ENCODE results near the gene PROCA1. TPM values are rescaled to one million over a fixed set of nuclear protein-coding genes. Genes with fewer than 3 reads are reported as not detected.

PROCA1 gene, protein sequence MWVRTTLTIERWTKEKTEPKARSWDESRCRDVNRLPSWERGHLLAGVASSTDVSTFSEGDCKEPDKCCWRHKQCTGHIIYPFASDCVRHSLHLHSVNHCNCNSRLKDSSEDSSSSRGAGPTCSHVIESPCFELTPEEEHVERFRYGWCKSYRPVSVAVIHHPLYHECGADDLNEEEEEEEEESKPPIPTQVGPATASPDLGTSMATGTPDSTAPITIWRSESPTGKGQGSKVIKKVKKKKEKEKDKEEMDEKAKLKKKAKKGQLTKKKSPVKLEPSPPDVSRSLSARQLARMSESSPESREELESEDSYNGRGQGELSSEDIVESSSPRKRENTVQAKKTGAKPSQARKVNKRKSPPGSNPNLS
- total RNA-seq: 0.24 and 0.64 TPM in 2 replicates

DNA sequence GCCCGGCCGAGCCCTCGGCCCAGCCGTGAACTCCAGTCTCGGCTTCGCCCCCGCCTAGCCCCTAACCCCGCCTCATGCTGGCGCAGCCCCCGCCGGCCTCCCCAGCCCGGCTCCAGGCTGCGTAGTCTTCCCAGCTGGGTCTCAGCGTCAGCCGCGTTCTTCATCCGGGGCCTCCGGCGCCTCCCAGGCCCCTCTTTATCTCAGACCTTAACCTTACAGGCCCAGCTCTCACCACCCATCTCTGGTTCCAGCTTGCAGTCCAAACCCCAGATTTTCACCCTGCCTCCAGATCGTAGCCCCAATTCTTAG, at the start of gene PROCA1:
PROCA1 (minus strand) TSS at position 166 of the 309 bp plus-strand sequence. CDS start 228 bp downstream, outside the sequence.

DNA sequence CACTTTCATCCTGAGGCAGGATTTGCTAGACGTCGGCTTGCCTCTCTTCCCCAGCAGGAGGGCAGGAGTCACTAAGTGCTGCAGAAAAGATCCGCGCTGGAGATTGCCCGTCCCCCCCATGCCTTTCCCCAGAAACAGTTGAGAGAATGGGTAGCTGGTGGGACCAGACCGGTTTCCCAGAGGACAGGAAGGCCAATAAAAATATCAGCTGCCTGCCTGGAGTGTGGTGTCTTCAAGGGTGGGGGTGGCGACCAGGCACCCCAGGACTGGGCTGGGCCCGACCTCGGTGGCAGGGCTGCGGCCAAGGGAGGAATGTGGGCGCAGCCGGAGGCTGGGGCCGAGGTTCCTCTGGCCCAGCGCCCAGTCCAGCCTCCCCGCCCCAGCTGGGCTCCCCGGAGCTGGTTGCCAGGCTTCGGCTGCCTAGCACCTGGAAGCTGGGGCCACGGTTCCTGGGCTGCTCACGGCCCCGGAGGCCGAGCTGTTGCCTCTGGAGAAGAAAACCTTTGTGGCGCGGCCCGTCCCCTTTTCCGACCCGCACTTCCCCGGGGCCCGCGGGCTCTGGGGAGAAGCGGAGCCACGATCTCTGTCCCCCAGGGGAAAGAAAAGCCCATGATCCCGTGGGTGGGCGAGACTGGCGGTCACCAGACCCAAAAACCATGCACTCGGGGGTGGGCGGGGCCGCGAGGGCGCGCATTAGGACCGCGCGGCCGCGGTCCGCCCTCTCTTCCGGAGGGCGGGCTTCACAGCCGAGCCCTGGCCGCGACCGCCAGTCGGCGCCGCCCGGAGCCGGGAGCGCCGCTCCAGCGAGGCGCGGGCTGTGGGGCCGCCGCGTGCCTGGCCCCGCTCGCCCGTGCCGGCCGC, 31.8 kb upstream of the PROCA1 start, which contains the start of gene TRAF4:
TRAF4 (plus strand) TSS at position 769 of the 861 bp plus-strand sequence. CDS start 102 bp downstream, outside the sequence.

DNA sequence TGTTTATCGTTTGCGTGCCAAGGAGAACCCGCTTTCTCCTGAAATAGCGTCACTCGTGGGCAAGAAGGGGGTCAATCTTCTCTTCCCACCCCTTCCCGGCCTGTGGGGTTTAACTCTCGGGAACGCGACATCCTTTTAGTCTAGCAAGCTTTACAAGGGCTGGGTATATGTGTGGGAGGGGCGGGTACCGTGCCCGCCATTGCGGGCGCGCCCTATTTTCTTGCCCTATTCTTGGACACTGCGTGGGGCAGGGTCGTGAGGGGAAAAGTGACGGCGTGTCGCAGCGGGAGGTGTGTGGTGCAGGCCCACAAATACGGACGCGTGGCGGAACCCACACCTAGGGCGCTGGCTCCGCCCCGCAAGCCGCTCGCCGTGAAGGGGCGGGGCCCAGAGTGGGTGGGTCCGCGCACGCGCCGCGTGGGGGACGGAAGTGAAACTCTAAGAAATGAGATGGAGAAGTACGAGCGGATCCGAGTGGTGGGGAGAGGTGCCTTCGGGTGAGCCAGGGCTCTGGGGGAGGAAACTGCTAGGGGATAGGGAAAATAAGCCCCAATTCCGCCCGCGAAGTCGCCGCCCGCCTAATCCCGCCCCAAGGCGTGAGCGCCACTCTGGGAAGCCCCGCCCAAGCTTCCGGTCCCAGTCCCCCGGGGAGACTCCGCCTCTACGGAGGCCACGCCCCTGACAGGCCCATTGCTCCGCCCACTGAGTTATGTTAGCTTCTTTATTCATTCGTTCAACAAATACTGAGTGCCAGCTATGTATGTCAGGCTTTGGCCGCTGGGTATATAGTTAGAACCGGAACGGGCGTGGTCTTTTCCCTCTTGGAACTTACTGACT, 16.9 kb upstream of the PROCA1 start, which contains the start of gene NEK8:
NEK8 (plus strand) TSS at position 425 of the 837 bp plus-strand sequence; CDS start at position 451, 26 bp downstream.

DNA sequence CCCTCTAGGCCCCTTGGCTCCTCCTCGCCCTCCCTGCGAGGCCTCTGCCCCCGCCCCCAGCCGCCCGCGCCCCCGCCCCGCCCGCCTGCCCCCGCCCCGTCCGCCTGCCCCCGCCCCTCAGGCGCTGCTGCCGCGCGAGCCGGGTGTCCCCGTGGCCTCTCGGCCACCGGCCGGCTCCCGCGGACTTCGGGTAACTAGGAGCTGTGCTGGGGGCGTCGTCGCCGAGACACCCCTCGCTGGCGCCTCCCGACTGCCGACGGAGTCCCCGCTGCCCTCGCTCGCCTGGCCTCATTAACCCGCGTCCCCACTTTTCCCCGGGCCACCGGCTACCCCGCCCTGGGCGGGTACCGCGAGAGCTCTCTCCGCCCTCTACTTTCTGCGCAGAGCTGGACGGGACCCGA, 14.5 kb upstream of the PROCA1 start, which contains the start of gene TLCD1:
TLCD1 (minus strand) TSS at position 8 of the 401 bp plus-strand sequence. CDS start 136 bp downstream, outside the sequence.

DNA sequence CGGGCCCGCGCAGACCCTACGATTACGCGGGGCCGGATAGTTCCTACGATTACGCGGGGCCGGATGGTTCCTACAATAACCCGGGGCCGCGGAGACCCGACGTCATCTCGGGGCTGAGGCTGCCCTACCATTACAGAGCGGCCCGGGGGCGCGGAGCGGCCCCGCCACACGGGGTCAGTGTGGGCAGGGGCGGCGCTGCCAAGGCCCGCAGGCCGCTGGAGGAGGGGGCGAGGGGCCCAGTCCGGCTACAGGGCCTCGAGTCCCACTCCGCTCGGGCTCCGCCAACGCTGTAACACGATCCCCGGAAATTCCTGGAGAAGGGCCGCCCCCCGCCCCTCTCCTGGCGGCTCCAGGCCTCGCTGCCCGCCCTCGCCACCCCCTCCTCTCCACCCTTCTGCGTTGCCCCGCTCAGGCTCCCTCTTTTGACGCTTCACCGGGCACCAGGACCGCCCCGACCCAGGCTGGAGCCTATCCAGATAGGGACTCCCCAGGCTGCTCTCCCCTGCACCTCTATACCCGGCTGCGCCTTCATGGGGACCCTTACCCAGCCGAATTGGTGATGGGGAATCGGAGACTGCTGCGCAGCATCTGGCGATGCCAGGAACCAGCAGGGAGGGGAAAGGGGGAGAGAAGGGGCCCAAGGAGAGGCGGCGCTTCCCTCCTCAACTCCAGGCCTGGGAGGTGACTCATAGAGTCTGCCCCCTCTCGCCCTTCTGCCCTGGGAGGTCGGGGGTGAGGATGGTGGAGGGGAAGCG, 6.1 kb upstream of the PROCA1 start, which contains the start of gene RAB34:
RAB34 (minus strand) TSS at position 291 of the 755 bp plus-strand sequence. CDS start 602 bp downstream, outside the sequence.

DNA sequence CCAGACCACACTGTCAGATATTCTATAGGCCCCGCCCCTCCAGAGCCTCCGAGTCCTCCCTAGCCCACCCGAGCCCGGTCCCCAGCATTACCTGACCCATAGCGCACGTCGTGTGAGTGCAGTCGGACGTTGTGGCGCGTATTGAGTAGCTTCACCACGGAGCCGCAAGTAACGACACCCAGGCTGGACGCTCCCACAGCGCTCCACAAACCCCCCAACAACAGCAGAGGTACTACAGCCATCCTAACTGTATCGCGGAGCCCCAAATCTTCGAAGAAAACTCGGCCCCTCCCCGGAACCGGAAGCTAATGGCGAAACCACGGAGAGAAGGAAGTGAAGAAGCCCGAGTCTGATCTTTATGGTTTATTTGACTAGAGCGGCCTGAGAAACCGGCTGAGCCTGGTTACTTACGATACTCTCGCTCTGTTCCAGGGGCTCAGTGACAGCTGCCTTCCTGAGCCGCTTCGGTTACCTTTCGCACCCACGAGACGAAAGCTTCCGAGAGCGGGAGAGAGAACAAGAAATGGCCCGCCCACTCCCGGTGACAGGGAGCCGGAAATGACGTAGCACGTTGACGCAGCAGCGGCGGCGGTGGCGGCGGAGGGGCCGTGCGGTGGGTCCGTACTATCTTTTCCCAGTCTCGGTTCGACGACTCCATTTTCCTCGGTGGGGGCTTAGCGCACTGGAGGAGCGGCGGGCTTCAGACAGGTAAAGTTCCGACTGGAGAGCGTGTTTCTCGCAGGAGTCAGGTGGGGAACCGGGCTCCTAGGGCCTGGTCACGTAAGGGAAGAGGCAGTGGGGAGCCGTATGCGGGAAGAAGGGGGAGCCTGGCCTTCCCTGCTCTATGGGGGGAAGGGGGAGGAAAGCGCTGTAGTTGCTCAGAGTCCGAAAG, 49.8 kb downstream of the PROCA1 start, which contains the start of the genes SDF2 and SUPT6H:
SDF2 (minus strand) TSS at position 272 of the 892 bp plus-strand sequence; CDS start at position 242, 30 bp downstream.
SUPT6H (plus strand) TSS at position 571 of the 892 bp plus-strand sequence. CDS start 11,197 bp downstream, outside the sequence.

Other genes starting within 250 kb of the PROCA1 start
- not detected in 2 replicates for gene SLC13A2, start 238.2 kb downstream of the PROCA1 start, total RNA-seq
- 0.21 and 0.24 TPM in 2 replicates for gene FOXN1, start 205.5 kb downstream of the PROCA1 start, total RNA-seq
- 30.6 and 34.5 TPM in 2 replicates for gene UNC119, start 159.3 kb downstream of the PROCA1 start, total RNA-seq
- 45.2 and 48.4 TPM in 2 replicates for gene PIGS, start 140.4 kb downstream of the PROCA1 start, total RNA-seq
- 78.4 and 88.7 TPM in 2 replicates for gene ALDOC, start 135.0 kb downstream of the PROCA1 start, total RNA-seq
- 0.85 and 3.9 TPM in 2 replicates for gene SPAG5, start 112.9 kb downstream of the PROCA1 start, total RNA-seq
- 2.7 and 4.7 TPM in 2 replicates for gene RSKR, start 97.7 kb downstream of the PROCA1 start, total RNA-seq
- gene BLTP2, start 66.7 kb downstream of the PROCA1 start, total RNA-seq: 101 and 151 TPM in 2 replicates
- gene SDF2, start 50.0 kb downstream of the PROCA1 start, total RNA-seq: 51.1 and 56.1 TPM in 2 replicates
- gene SUPT6H, start 49.7 kb downstream of the PROCA1 start, total RNA-seq: 24.3 and 28.4 TPM in 2 replicates
- gene RAB34, start 6.0 kb upstream of the PROCA1 start, total RNA-seq: 118 and 133 TPM in 2 replicates
- gene RPL23A, start 8.1 kb upstream of the PROCA1 start, total RNA-seq: 783 and 1,374 TPM in 2 replicates
- gene TLCD1, start 14.3 kb upstream of the PROCA1 start, total RNA-seq: 9.4 and 10.6 TPM in 2 replicates
- 2.6 and 4.1 TPM in 2 replicates for gene NEK8, start 16.9 kb upstream of the PROCA1 start, total RNA-seq
- 37.9 and 57.4 TPM in 2 replicates for gene TRAF4, start 32.1 kb upstream of the PROCA1 start, total RNA-seq
- 1.7 and 3.4 TPM in 2 replicates for gene FAM222B, start 130.9 kb upstream of the PROCA1 start, total RNA-seq
- gene ERAL1, start 143.1 kb upstream of the PROCA1 start, total RNA-seq: 35.9 and 39.2 TPM in 2 replicates
- 30.1 and 33.0 TPM in 2 replicates for gene FLOT2, start 185.8 kb upstream of the PROCA1 start, total RNA-seq
- 11.3 and 14.9 TPM in 2 replicates for gene DHRS13, start 191.2 kb upstream of the PROCA1 start, total RNA-seq
- gene PHF12, start 239.6 kb upstream of the PROCA1 start, total RNA-seq: 9.4 and 11.7 TPM in 2 replicates

All from tracheal epithelial cell (primary cell).